Measurements from ENCODE around the gene PKHD1. TPM values are rescaled to one million over a fixed set of nuclear protein-coding genes. Genes with fewer than 3 reads are reported as not detected.

PKHD1 gene
- polyA plus RNA-seq, 1 experiment = not detected

- POLR2A ChIA-PET = no interaction called here
- TF ChIP-seq, protein P1, sequence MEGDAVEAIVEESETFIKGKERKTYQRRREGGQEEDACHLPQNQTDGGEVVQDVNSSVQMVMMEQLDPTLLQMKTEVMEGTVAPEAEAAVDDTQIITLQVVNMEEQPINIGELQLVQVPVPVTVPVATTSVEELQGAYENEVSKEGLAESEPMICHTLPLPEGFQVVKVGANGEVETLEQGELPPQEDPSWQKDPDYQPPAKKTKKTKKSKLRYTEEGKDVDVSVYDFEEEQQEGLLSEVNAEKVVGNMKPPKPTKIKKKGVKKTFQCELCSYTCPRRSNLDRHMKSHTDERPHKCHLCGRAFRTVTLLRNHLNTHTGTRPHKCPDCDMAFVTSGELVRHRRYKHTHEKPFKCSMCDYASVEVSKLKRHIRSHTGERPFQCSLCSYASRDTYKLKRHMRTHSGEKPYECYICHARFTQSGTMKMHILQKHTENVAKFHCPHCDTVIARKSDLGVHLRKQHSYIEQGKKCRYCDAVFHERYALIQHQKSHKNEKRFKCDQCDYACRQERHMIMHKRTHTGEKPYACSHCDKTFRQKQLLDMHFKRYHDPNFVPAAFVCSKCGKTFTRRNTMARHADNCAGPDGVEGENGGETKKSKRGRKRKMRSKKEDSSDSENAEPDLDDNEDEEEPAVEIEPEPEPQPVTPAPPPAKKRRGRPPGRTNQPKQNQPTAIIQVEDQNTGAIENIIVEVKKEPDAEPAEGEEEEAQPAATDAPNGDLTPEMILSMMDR (IDR thresholded peaks at IDR 0.05; ENCODE audit: low read depth, low read length) = no peak
- Histone ChIP-seq H3K4me3 (ENCODE audit: low read depth, low read length) (no peak overlapping the region), H3K27me3 (ENCODE audit: control insufficient read depth, insufficient read depth, low read length) (no peaks in the 10 kb centered on the region), H3K27ac (ENCODE audit: low read depth, low read length) (no peak overlapping the region), H3K9me3 (ENCODE audit: control insufficient read depth, insufficient read depth, low read length) (peaks cover 12% of the 10 kb centered on the region)
- CTCF ChIA-PET = no interaction called here
- no peak for DNase-seq (ENCODE audit: low read depth, low spot score)
Observed at GRCh38 chr6:51616243-51616642, 471.2 kb downstream of the PKHD1 start.

GRCh38 chr6:51614725-51615124 is 472.7 kb downstream of the PKHD1 start:
- ChIA-PET CTCF (no interaction called here), POLR2A (no interaction called here)
- H3K27me3 ChIP-seq (ENCODE audit: control insufficient read depth, insufficient read depth, low read length) = no peaks in the 10 kb centered on the region
- TF ChIP-seq, protein P1 (IDR thresholded peaks at IDR 0.05; ENCODE audit: low read depth, low read length) = no peak
- DNase-seq (ENCODE audit: low read depth, low spot score) = no peak
- no peak overlapping the region for H3K4me3 ChIP-seq (ENCODE audit: low read depth, low read length)
- peaks cover 14% of the 10 kb centered on the region for H3K9me3 ChIP-seq (ENCODE audit: control insufficient read depth, insufficient read depth, low read length)
- no peak overlapping the region for H3K27ac ChIP-seq (ENCODE audit: low read depth, low read length)

DNA sequence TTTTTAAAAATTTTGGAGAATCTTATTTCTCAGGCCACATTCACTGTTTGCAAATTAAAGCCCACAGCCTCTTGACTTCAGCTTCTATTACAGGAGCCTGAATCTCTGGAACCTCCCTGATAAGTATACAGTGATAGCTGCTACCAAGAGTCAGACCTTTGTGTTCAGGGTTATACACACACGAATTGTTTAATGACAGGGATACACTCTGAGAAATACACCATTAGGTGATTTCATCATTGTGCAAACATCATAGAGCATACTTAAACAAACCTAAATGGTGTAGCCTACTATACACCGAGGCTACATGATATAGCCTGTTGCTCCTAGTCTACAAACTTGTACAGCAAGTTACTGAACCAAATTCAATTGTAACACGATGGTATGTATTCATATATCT is 473.9 kb downstream of the PKHD1 start:
- DNase-seq (ENCODE audit: low read depth, low spot score) = no peak
- TF ChIP-seq, protein P1 (IDR thresholded peaks at IDR 0.05; ENCODE audit: low read depth, low read length) = no peak
- no peak overlapping the region for H3K27ac ChIP-seq (ENCODE audit: low read depth, low read length)
- ChIA-PET POLR2A (no interaction called here), CTCF (no interaction called here)
- no peak overlapping the region for H3K4me3 ChIP-seq (ENCODE audit: low read depth, low read length)
- no peaks in the 10 kb centered on the region for H3K27me3 ChIP-seq (ENCODE audit: control insufficient read depth, insufficient read depth, low read length)
- peaks cover 12% of the 10 kb centered on the region; the same call in 1 of the 2 replicates for H3K9me3 ChIP-seq (ENCODE audit: control insufficient read depth, insufficient read depth, low read length)

GRCh38 chr6:51608932-51609331 is 478.5 kb downstream of the PKHD1 start:
- H3K27me3 ChIP-seq (ENCODE audit: control insufficient read depth, insufficient read depth, low read length) = no peaks in the 10 kb centered on the region
- no peak overlapping the region for H3K4me3 ChIP-seq (ENCODE audit: low read depth, low read length)
- TF ChIP-seq, protein P1 (IDR thresholded peaks at IDR 0.05; ENCODE audit: low read depth, low read length) = no peak
- POLR2A ChIA-PET = no interaction called here
- H3K9me3 ChIP-seq (ENCODE audit: control insufficient read depth, insufficient read depth, low read length) = peaks cover 10% of the 10 kb centered on the region; the same call in 1 of the 2 replicates
- H3K27ac ChIP-seq (ENCODE audit: low read depth, low read length) = no peak overlapping the region
- no peak for DNase-seq (ENCODE audit: low read depth, low spot score)
- CTCF ChIA-PET = no interaction called here

DNA sequence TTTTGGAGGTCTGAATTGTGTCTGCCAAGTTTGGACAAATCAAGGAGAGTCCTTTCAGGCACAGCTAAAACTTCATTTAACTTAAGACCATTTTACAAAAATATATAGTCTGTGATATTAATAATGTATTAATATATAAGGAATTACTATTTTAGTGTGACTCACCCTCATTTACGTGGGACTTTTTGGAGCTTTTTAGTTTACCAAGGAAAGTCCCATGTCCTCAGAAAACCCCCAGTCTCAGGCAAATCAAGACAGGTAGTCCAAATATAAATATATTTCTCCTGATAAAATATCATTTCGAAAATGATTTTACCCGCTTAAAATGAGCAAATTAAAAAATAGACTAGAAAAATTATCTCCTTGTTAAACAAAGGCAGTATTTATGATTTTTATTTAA is 479.0 kb downstream of the PKHD1 start:
- H3K4me3 ChIP-seq (ENCODE audit: low read depth, low read length) = no peak overlapping the region
- ChIA-PET CTCF (no interaction called here), POLR2A (no interaction called here)
- peaks cover 13% of the 10 kb centered on the region; the same call in 1 of the 2 replicates for H3K9me3 ChIP-seq (ENCODE audit: control insufficient read depth, insufficient read depth, low read length)
- H3K27ac ChIP-seq (ENCODE audit: low read depth, low read length) = no peak overlapping the region
- H3K27me3 ChIP-seq (ENCODE audit: control insufficient read depth, insufficient read depth, low read length) = no peaks in the 10 kb centered on the region
- no peak for DNase-seq (ENCODE audit: low read depth, low spot score)
- TF ChIP-seq, protein P1 (IDR thresholded peaks at IDR 0.05; ENCODE audit: low read depth, low read length) = no peak
